Activated CD8-positive, alpha-beta memory T cell treated with anti-CD3 and anti-CD28 coated beads for 24 hours (primary cell): ENCODE measurements around the gene FMNL3.

ENCODE experiments used
- DNase-seq: peaks from one replicate; pipeline ENCODE4 v3.0.0-alpha.2; 2020

FMNL3 gene

DNA sequence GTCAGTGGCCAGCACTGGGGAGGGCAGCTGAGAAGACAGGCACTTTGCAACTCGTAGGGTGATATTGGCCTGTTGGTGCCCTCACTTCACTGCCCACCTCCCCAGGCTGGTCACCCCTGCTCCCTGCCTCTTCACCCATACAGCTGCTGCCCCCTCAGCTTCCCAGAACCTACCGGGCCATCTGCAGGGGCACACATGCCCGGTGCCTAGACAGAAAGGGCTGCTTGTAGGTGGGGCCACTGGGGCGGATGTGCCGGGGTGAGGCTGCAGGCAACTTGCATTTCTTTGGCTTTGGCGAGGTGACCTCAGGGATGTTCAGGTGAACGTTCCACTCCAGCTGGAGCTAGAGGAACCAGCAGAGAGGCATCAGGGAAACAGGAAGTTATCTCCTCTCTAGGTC is 118.9 kb downstream of the FMNL3 start:
- no peak for DNase-seq

DNA sequence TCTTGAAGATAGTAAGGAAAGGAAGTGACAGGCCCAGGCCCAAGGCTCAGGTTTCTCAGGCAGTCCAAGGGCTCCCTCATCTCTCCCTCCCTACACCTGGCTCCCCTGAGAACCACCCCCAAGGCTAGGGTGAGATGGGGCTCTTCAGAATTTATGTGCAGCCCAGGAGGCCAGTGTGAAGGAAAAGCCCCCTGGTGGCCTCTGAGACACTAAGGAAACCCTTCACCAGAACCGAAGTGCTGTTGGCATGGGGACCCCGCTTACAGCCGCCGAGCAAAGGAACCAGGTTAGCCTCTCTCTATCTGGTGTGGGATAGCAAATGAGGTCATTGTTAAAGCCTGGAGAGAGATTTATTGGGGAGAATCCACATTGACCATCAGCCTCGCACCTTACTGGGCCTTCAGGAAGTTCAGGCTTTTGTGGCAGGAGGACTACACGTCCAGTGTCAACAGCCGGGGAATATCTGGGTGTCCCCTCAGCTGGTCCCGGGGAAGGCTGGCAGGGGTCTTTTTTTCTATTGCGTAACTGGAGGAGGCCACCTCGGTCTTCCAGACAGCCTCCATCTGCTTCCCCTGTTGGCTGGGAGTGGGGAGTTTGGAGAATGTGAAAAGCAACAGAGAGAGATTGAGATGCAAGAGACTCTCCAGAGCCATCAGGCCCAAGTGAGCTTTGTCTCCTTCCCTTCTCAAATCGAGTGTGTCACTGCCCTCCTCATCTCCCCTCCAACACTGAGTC is 119.9 kb downstream of the FMNL3 start:
- no peak for DNase-seq
